GM23338 (cell line): ENCODE measurements around the gene EDDM13.

Experiments used
- CREB1 ChIP-seq: fragments of 250-450 bp; sonication (Bioruptor Pico); IDR thresholded peaks from 2 replicates; pipeline ENCODE4 v1.5.0; 2020; ENCODE audit warnings: low read depth, mild to moderate bottlenecking, moderate library complexity
- TF ChIP-seq, protein P1 (sequence below), 2 experiments: fragments of 200-600 bp in 1 of 2; sonication (generic) in 1 of 2; conservative IDR thresholded peaks; 2 replicates each; pipeline versions ENCODE4 v1.5.1 to v1.6.1; 2016 to 2017; ENCODE audit warnings: antibody characterized with exemption in 2 of 2, low read depth in 2 of 2, mild to moderate bottlenecking in 2 of 2, moderate library complexity in 1 of 2

DNA sequence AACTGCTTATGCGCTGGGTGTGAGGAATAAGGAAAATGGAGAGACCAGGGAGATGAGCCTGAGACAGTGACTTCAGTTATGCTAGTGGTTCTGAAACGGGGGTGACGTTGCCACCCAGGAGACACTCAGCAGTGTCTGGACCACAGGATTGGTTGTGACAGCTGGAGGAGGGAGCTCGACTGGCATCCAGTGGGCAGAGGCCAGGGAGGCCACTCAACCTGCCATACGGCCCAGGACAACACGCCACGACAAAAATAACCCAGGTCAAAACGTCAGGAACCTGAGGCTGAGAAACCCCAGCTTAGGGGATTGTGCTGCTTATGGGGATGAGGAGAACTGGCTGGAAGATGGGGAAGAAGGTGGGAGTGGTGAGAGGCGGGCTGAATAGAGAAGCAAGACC is 31.7 kb downstream of the EDDM13 start:
- TF ChIP-seq, protein P1, sequence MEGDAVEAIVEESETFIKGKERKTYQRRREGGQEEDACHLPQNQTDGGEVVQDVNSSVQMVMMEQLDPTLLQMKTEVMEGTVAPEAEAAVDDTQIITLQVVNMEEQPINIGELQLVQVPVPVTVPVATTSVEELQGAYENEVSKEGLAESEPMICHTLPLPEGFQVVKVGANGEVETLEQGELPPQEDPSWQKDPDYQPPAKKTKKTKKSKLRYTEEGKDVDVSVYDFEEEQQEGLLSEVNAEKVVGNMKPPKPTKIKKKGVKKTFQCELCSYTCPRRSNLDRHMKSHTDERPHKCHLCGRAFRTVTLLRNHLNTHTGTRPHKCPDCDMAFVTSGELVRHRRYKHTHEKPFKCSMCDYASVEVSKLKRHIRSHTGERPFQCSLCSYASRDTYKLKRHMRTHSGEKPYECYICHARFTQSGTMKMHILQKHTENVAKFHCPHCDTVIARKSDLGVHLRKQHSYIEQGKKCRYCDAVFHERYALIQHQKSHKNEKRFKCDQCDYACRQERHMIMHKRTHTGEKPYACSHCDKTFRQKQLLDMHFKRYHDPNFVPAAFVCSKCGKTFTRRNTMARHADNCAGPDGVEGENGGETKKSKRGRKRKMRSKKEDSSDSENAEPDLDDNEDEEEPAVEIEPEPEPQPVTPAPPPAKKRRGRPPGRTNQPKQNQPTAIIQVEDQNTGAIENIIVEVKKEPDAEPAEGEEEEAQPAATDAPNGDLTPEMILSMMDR (conservative IDR thresholded peaks at IDR 0.05; ENCODE audit: low read depth in 2 of 2) = no peak
- TF ChIP-seq CREB1 (CRISPR knock-in tag) = no peak
